OCI-LY3 (cell line): ENCODE results near the gene TMEM50B.
"Not testable (repeated sequence)": the region's sequence is repeated elsewhere in the genome, so short reads cannot be mapped to it uniquely, and the experiment has no call there.

Experiments
- H2AFZ ChIP-seq: fragments of 200-600, 300-600 bp; shearing (Covaris generic); 2 replicates; pipeline ENCODE4 v1.6.0; 2014; ENCODE audit warnings: antibody characterized with exemption, low read depth, low read length
- H3K27ac ChIP-seq: fragments of 200-600, 300-600 bp; sonication (generic); 2 replicates; pipeline ENCODE4 v1.5.1; 2014; ENCODE audit warnings: mild to moderate bottlenecking, low read length, moderate library complexity, mixed read lengths
- H3K27me3 ChIP-seq: fragments of 200-600, 300-600 bp; sonication (generic); 2 replicates; pipeline ENCODE4 v1.6.1; 2014; ENCODE audit warnings: low read depth, low read length, mixed read lengths
- H3K36me3 ChIP-seq: fragments of 200-600, 300-600 bp; sonication (generic); replicated peaks from 2 replicates; pipeline ENCODE3; 2014; ENCODE audit warnings: low read depth, low read length, mixed read lengths
- H3K4me1 ChIP-seq: fragments of 300-600, 200-600 bp; sonication (generic); 2 replicates; pipeline ENCODE4 v1.6.1; 2014; ENCODE audit warnings: low read length, mixed read lengths
- H3K4me2 ChIP-seq: fragments of 200-600, 300-600 bp; sonication (generic); 2 replicates; pipeline ENCODE4 v1.6.1; 2014; ENCODE audit warnings: low read length, mixed read lengths
- H3K4me3 ChIP-seq: fragments of 300-600, 200-600 bp; sonication (generic); 2 replicates; pipeline ENCODE4 v1.5.1; 2014; ENCODE audit warnings: antibody characterized with exemption, mild to moderate bottlenecking, low read length, moderate library complexity
- H3K79me2 ChIP-seq: fragments of 300-600, 200-600 bp; shearing (Covaris generic); 2 replicates; pipeline ENCODE4 v1.6.1; 2014; ENCODE audit warnings: mild to moderate bottlenecking, low read length, mixed read lengths
- H3K9ac ChIP-seq: fragments of 300-600, 200-600 bp; shearing (Covaris generic); 2 replicates; pipeline ENCODE4 v1.6.0; 2014; ENCODE audit warnings: mild to moderate bottlenecking, low read length, moderate library complexity
- H3K9me3 ChIP-seq: fragments of 200-600, 300-600 bp; shearing (Covaris generic); 2 replicates; pipeline ENCODE4 v1.6.1; 2014; ENCODE audit warnings: low read length, mixed read lengths; ENCODE audit not compliant: insufficient read depth
- H4K20me1 ChIP-seq: fragments of 200-600, 300-600 bp; sonication (generic); 2 replicates; pipeline ENCODE4 v1.6.1; 2016; ENCODE audit warnings: low read length, mixed read lengths; ENCODE audit not compliant: insufficient read depth
- CTCF ChIP-seq: fragments of 200-600, 300-600 bp; sonication (generic); IDR thresholded peaks from 2 replicates; pipeline ENCODE4 v1.5.1; 2014; ENCODE audit warnings: antibody characterized with exemption, low read length, low read depth
- EZH2phosphoT487 ChIP-seq: fragments of 200-600 bp; shearing (Covaris generic); IDR thresholded peaks from 2 replicates; pipeline ENCODE4 v1.6.1; 2018; ENCODE audit warnings: antibody characterized with exemption, mixed run types, low read depth

The TMEM50B gene

GRCh38 chr21:33514229-33514628, 34.5 kb upstream of the TMEM50B start:
- H3K4me2 ChIP-seq = no peak overlapping the region
- H3K9ac ChIP-seq = no peak overlapping the region
- H3K9me3 ChIP-seq = no peaks in the 10 kb centered on the region
- peaks cover 54% of the 10 kb centered on the region for H3K36me3 ChIP-seq
- no peaks in the 10 kb centered on the region for H4K20me1 ChIP-seq
- H3K27me3 ChIP-seq = no peaks in the 10 kb centered on the region
- no peaks in the 10 kb centered on the region for H3K79me2 ChIP-seq
- H2AFZ ChIP-seq = no peak overlapping the region
- no peak overlapping the region for H3K27ac ChIP-seq
- TF ChIP-seq EZH2phosphoT487 (no peak), CTCF (no peak)
- H3K4me3 ChIP-seq = no peak overlapping the region
- H3K4me1 ChIP-seq = no peaks in the 10 kb centered on the region

- Histone ChIP-seq H3K9ac (no peak overlapping the region), H2AFZ (no peak overlapping the region), H3K4me1 (no peaks in the 10 kb centered on the region), H3K4me2 (no peak overlapping the region), H4K20me1 (no peaks in the 10 kb centered on the region), H3K4me3 (no peak overlapping the region), H3K79me2 (no peaks in the 10 kb centered on the region), H3K36me3 (peaks cover 56% of the 10 kb centered on the region), H3K9me3 (no peaks in the 10 kb centered on the region), H3K27ac (no peak overlapping the region), H3K27me3 (no peaks in the 10 kb centered on the region)
- TF ChIP-seq CTCF (no peak), EZH2phosphoT487 (no peak)
These were observed 32.7 kb upstream of the TMEM50B start for GRCh38 chr21:33512481-33512880.

- Histone ChIP-seq H2AFZ (no peak overlapping the region), H3K27me3 (no peaks in the 10 kb centered on the region), H4K20me1 (no peaks in the 10 kb centered on the region), H3K27ac (no peak overlapping the region), H3K4me3 (no peak overlapping the region), H3K4me2 (no peak overlapping the region), H3K4me1 (no peaks in the 10 kb centered on the region), H3K9me3 (no peaks in the 10 kb centered on the region), H3K9ac (no peak overlapping the region), H3K36me3 (peaks cover 51% of the 10 kb centered on the region), H3K79me2 (no peaks in the 10 kb centered on the region)
- TF ChIP-seq EZH2phosphoT487 = no peak
- TF ChIP-seq CTCF = no peak
These were observed 31.9 kb upstream of the TMEM50B start for GRCh38 chr21:33511639-33512038.

- no peak overlapping the region for H3K27ac ChIP-seq
- no peaks in the 10 kb centered on the region for H3K9me3 ChIP-seq
- no peak overlapping the region for H2AFZ ChIP-seq
- TF ChIP-seq EZH2phosphoT487 (no peak), CTCF (no peak)
- no peaks in the 10 kb centered on the region for H3K4me1 ChIP-seq
- H3K36me3 ChIP-seq = peaks cover 46% of the 10 kb centered on the region
- H3K9ac ChIP-seq = no peak overlapping the region
- no peak overlapping the region for H3K4me2 ChIP-seq
- no peak overlapping the region for H3K4me3 ChIP-seq
- H3K79me2 ChIP-seq = no peaks in the 10 kb centered on the region
- H4K20me1 ChIP-seq = no peaks in the 10 kb centered on the region
- no peaks in the 10 kb centered on the region for H3K27me3 ChIP-seq
These were observed 31.1 kb upstream of the TMEM50B start for GRCh38 chr21:33510826-33511225.

- H3K36me3 ChIP-seq = peaks cover 59% of the 10 kb centered on the region
- not testable (repeated sequence) for H3K9me3 ChIP-seq, H3K27me3 ChIP-seq, H3K9ac ChIP-seq, H3K79me2 ChIP-seq, H3K4me2 ChIP-seq, H4K20me1 ChIP-seq, H3K27ac ChIP-seq, H3K4me3 ChIP-seq, H3K4me1 ChIP-seq, H2AFZ ChIP-seq
These were observed 27.2 kb upstream of the TMEM50B start for GRCh38 chr21:33507003-33507402.
